NCI-H748 treated with DMSO at 0.1 percent for 48 hours (cell line): ENCODE measurements around the gene CACNA1D.
A peak's percentile ranks its signal among the peaks of the same experiment; 100 is the strongest.

Source experiments
- DNase-seq: peaks from one replicate; lab custom pipeline; 2025; lab: John Stamatoyannopoulos, UW

The CACNA1D gene

DNA sequence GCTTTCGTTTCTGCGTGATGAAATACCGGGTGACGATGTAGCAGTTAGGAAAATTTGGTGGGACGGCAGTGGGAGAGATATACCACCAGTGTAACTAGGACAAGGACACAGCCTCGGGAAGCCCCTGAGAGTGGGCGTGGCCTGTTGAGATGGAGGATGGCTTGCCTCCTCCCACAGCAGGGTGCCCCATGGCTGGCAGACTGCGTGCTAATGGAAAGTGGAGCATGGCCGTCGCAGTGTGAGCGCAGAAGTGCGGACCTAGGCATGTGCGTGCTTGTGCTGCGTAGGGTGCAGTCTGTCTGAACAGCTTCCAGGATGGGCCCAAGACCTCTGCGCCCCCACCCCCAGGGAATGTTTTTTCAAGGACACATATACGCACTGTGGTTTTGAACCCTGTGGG is 295.0 kb downstream of the CACNA1D start:
- DNase-seq: no peak

GRCh38 chr3:53790470-53790869 is 296.1 kb downstream of the CACNA1D start:
- no peak for DNase-seq

DNA sequence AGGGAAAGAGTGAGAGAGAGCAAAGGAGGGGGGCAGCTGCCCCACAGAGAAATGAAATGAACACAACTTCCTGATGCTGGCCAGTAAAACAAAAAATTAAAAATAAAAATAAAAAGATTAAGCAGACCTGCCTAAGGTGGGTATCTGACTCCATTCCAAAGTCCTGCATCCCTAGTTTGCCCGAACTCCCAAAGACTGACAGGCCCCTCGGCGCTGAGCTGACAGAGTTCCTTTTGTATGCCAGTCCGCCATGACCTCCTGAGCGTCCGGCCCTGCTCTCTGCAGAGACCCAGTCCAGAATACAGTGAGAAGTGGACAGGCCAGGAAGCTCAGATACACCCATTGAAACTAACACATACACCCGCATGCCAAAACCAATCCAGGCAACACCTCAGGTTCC is 296.9 kb downstream of the CACNA1D start:
- no peak for DNase-seq

- no peak for DNase-seq
These were observed 298.5 kb downstream of the CACNA1D start for GRCh38 chr3:53792866-53793265.

GRCh38 chr3:53794597-53794996 is 300.2 kb downstream of the CACNA1D start:
- DNase-seq: no peak

DNA sequence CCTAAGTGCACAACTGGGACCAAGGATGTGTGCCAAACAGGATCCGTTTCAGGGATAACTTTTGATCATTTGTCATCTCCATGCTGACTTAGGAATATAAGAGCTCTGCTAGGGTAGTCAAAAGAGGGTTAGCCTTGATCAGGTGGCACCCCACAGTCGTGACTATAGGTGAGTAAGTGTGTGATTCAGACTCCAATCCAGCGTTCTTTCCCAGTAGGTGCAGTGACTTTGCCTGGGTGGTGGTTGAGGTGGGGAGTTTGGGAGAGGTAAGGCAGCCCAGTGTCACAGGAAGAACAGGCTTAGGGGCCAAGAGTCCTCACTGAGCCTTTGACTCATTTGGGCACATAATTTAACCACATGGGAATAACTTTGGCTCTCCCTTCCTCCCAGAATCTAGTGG is 300.8 kb downstream of the CACNA1D start:
- DNase-seq: no peak

DNA sequence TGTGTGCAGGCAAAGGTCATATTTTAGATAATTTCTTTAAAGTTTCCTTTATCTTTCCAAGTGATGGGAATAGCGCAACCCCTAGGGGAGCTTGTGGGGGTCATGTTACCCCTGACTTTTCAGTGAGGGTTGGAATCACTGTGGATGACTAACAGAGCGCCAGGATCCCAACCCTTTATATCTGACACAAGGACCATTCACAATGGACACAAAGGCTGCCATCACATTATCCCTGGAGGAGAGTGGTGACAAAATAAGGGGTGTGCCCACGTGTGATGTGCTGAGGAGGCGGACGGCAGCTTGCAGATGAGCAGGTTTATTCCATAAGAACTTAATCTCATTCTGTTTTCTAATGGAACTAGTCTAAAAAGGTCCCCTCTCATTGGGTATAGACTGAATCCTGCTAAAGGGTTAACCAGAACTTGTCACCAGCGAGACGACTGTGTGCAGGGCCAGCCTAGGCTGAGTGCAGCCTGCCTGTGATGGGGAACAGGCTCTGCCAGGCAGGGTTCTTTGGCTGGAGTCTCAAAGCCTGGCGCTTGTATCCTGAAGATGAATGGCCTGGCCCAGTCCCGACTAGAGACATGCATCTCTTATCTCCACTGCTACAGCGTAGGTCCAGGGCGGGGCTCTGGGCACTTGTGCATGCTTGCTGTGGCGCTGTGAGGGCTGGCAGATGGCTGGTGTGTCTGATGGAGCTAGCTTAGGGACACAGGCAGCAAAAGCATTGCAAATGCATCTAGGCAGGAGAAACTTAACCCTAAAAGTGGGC is 301.6 kb downstream of the CACNA1D start:
- DNase-seq: peak; percentile 3

- DNase-seq: no peak
These were observed 303.7 kb downstream of the CACNA1D start for GRCh38 chr3:53798144-53798543.

DNA sequence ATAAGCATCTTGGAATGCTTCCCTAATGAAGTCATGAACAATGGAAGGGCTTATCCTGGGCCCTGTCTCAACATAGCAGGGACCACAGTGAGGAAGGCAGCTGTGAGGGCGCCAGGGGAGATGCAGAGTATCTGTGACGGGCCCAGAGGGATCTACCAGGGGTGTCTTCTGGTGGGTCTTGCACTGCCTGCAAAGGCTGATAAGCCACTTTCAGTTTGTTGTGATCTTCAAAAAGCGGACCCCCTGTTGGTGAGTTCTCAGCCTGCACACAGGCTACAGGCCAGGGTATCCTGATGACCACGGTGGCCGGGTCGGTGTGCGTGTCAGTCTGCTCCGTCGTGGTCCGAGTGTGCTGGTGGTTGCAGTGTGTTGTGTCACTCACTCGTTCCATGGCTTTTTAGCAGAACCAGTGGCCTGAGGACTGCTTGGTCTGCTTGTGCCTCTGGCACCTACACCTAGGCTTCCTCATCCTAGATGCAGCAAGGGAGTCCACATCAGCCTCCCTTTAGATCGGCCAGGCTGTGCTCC is 305.0 kb downstream of the CACNA1D start:
- DNase-seq: no peak

GRCh38 chr3:53800041-53800906 is 305.9 kb downstream of the CACNA1D start:
- no peak for DNase-seq

- no peak for DNase-seq
These were observed 306.9 kb downstream of the CACNA1D start for GRCh38 chr3:53801319-53801718.

GRCh38 chr3:53802256-53802880 is 308.0 kb downstream of the CACNA1D start:
- DNase-seq: no peak

GRCh38 chr3:53803124-53803815 is 308.9 kb downstream of the CACNA1D start:
- DNase-seq: no peak

- DNase-seq: no peak
These were observed 309.6 kb downstream of the CACNA1D start for GRCh38 chr3:53803816-53804695.

- no peak for DNase-seq
These were observed 310.5 kb downstream of the CACNA1D start for GRCh38 chr3:53804697-53805462.

DNA sequence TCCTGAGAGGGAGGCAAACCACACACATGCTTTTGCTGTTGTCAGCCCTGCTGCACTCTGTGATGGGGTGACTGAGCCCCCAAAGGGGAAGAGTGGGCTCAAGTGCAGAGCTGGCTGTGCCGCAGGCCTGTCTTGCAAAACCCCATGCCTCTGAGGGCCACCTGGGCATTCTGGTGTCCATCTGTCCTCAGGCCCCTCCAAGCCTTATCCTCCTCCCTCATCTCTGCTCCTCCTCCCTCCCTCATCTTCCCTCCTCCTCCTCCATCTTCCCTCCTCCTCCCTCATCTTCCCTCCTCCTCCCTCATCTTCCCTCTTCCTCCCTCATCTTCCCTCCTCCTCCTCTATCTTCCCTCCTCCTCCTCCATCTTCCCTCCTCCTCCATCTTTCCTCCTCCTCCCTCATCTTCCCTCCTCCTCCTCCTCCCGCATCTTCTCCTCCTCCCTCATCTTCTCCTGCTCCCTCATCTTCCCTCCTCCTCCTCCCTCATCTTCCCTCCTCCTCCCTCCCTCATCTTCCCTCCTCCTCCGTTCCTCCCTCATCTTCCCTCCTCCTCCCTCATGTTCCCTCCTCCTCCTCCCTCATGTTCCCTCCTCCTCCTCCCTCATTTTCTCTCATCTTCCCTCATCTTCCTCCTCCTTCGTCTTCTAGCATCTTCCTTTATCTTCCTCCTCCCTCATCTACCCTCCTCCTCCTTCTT is 311.2 kb downstream of the CACNA1D start:
- DNase-seq: no peak

GRCh38 chr3:53806182-53807116 is 312.0 kb downstream of the CACNA1D start:
- no peak for DNase-seq

GRCh38 chr3:53807117-53807810 is 312.9 kb downstream of the CACNA1D start:
- DNase-seq: no peak
